Measurements from ENCODE around the gene STOX2. TPM values are rescaled to one million over a fixed set of nuclear protein-coding genes. Genes with fewer than 3 reads are reported as not detected.

The STOX2 gene
- polyA plus RNA-seq, 1 experiment, result 2.4 TPM

DNA sequence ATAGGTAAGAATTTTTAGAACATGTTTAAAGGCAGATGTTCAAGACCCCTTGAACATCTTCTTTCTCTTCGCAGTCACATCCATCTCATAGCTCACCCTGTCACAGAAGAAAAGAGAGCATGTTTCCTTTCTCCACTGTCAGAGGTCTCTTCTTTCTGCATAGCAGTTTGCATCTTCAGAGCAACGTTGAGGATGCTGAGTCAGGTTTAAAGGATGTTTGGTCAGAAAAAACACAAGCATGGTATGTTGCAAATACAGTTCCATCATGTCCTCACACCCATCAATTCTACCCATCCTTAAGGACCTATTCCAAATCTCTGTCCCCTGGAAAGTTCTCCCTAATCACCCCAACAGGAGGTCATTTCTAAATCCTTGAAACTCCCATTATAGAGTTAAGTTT lies 84.8 kb downstream of the STOX2 start:
- no peaks in the 10 kb centered on the region; the same call in 1 of the 2 replicates for H3K9me3 ChIP-seq (ENCODE audit: control insufficient read depth, insufficient read depth, low read length)
- CTCF ChIA-PET, result no interaction called here
- no peak overlapping the region for H3K27ac ChIP-seq (ENCODE audit: low read depth, low read length)
- DNase-seq (ENCODE audit: low read depth, low spot score), result no peak
- POLR2A ChIA-PET, result interaction anchor here (1.2 to 1.5 kb wide), 2 partner anchors 27 to 107 kb away, joined by 3 to 10 read pairs; no protein-coding TSS in a partner anchor
- peaks cover 2% of the 10 kb centered on the region for H3K27me3 ChIP-seq (ENCODE audit: control insufficient read depth, insufficient read depth, low read length)
- TF ChIP-seq CTCF (IDR thresholded peaks at IDR 0.05; ENCODE audit: low read depth, low read length), result no peak
- H3K4me3 ChIP-seq (ENCODE audit: low read depth, low read length), result no peak overlapping the region

DNA sequence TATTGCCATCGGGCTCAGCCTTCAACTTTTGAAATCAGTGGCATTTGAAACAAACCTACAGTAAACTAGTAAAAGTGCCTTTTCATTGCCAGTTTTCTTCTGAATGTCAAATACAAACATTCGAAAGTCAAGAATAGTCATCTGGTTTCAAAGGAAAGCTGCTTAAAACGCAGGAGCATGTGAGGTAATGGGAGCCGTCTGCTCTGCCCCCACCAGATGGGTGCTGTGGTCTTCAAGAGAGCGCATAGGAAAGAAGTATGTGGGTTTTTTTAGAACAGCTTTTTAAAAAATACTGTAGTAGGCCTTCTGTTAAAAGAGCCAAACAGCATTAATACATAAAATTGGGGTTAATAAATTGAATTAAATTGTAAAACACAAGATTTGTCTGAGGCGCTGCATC lies 88.6 kb downstream of the STOX2 start:
- no peak overlapping the region for H3K27ac ChIP-seq (ENCODE audit: low read depth, low read length)
- TF ChIP-seq CTCF (IDR thresholded peaks at IDR 0.05; ENCODE audit: low read depth, low read length), result no peak
- CTCF ChIA-PET, result no interaction called here
- H3K4me3 ChIP-seq (ENCODE audit: low read depth, low read length), result no peak overlapping the region
- DNase-seq (ENCODE audit: low read depth, low spot score), result no peak
- POLR2A ChIA-PET, result no interaction called here
- H3K9me3 ChIP-seq (ENCODE audit: control insufficient read depth, insufficient read depth, low read length), result no peaks in the 10 kb centered on the region; the same call in 1 of the 2 replicates
- peaks cover 2% of the 10 kb centered on the region for H3K27me3 ChIP-seq (ENCODE audit: control insufficient read depth, insufficient read depth, low read length)

DNA sequence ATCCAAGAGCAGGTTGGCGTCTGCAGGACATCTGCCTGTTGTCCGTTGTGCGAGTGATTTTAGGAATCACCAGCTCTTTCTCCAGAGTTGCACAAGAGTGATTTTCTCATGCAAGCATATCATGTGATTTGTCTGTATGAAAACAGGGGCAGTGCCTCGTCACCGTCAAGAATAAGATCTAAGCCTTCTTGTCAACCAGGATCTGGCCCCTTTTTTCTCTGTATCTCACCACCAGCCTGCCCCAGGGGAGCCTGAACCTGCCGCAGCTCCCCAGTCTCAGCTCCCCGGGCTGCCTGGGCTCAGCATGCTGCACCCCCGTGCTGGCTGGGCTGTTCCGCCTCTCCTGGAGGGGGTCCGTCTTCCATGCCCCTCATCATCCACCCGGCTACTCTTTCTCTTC lies 90.5 kb downstream of the STOX2 start:
- TF ChIP-seq CTCF (IDR thresholded peaks at IDR 0.05; ENCODE audit: low read depth, low read length), result no peak
- Histone ChIP-seq H3K27me3 (ENCODE audit: control insufficient read depth, insufficient read depth, low read length) (peaks cover 2% of the 10 kb centered on the region), H3K27ac (ENCODE audit: low read depth, low read length) (no peak overlapping the region), H3K4me3 (ENCODE audit: low read depth, low read length) (no peak overlapping the region), H3K9me3 (ENCODE audit: control insufficient read depth, insufficient read depth, low read length) (no peaks in the 10 kb centered on the region; the same call in 1 of the 2 replicates)
- ChIA-PET CTCF (no interaction called here), POLR2A (interaction anchor here (1.3 to 1.7 kb wide), 2 partner anchors 8 to 21 kb away, joined by 6 to 7 read pairs; no protein-coding TSS in a partner anchor)
- no peak for DNase-seq (ENCODE audit: low read depth, low spot score)

GRCh38 chr4:183996868-183997267 lies 91.8 kb downstream of the STOX2 start:
- Histone ChIP-seq H3K27ac (ENCODE audit: low read depth, low read length) (no peak overlapping the region), H3K9me3 (ENCODE audit: control insufficient read depth, insufficient read depth, low read length) (no peaks in the 10 kb centered on the region; the same call in 1 of the 2 replicates), H3K27me3 (ENCODE audit: control insufficient read depth, insufficient read depth, low read length) (no peaks in the 10 kb centered on the region), H3K4me3 (ENCODE audit: low read depth, low read length) (no peak overlapping the region)
- TF ChIP-seq CTCF (IDR thresholded peaks at IDR 0.05; ENCODE audit: low read depth, low read length), result no peak
- no peak for DNase-seq (ENCODE audit: low read depth, low spot score)
- CTCF ChIA-PET, result no interaction called here
- POLR2A ChIA-PET, result interaction anchor here (1.7 kb wide), 1 partner anchor 9 kb away, joined by 6 read pairs; no protein-coding TSS in a partner anchor

- H3K27me3 ChIP-seq (ENCODE audit: control insufficient read depth, insufficient read depth, low read length), result no peaks in the 10 kb centered on the region
- H3K27ac ChIP-seq (ENCODE audit: low read depth, low read length), result no peak overlapping the region
- CTCF ChIA-PET, result interaction anchor here (0.5 to 1.0 kb wide), 2 partner anchors 9 to 29 kb away, joined by 3 to 4 read pairs; no protein-coding TSS in a partner anchor
- no peak overlapping the region for H3K4me3 ChIP-seq (ENCODE audit: low read depth, low read length)
- POLR2A ChIA-PET, result no interaction called here
- no peaks in the 10 kb centered on the region; the same call in 1 of the 2 replicates for H3K9me3 ChIP-seq (ENCODE audit: control insufficient read depth, insufficient read depth, low read length)
- no peak for DNase-seq (ENCODE audit: low read depth, low spot score)
- no peak for TF ChIP-seq CTCF (IDR thresholded peaks at IDR 0.05; ENCODE audit: low read depth, low read length)
Measured at GRCh38 chr4:183999435-183999834, 94.3 kb downstream of the STOX2 start.
